HG02763 (cell line): ENCODE data around the gene BRINP1.

Experiments
- ATAC-seq: cut with Tn5 transposase; IDR thresholded peaks from one replicate; pipeline ENCODE4 v1.9.1; 2021; ENCODE audit warnings: mild to moderate bottlenecking, moderate library complexity; ENCODE audit not compliant: unreplicated experiment

Gene BRINP1

GRCh38 chr9:119282476-119283077 lies 86.7 kb downstream of the BRINP1 start:
- no peak for ATAC-seq

DNA sequence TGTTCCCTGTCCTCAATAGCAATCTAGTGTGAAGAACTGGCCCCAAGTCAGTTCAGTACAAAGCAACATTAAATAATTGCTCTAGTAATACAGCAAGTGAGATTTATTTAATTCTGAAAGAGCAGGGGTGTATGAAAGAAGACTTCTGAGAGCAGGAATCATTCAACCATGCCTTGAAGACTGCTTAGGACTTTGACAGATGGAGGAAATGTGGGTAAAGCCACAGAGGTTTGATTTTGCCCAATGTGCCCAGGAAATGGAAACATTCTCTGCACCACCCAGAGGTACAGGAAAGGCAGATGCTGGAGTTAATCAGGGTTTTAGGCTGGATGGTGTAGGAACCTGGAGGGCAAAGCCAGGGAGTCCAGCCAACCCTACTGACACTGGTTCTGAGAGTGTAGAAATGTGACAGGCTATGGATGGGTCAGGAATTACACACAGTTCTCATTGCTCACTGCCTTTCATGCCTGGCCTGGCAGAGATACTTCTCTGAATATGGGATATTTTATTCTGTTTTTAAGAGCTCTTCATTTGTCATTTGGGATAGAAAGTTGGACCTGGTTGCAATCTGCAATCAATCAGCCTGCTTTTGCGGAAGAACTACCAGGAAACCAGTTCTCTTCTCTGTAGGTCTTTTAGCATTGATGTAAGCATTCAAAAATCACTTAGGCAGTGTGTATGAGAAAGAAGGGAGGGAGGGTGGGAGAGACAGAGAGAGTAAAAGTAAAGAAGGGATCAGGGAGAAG lies 88.3 kb downstream of the BRINP1 start:
- no peak for ATAC-seq

GRCh38 chr9:119278171-119278570 lies 91.1 kb downstream of the BRINP1 start:
- ATAC-seq = no peak

DNA sequence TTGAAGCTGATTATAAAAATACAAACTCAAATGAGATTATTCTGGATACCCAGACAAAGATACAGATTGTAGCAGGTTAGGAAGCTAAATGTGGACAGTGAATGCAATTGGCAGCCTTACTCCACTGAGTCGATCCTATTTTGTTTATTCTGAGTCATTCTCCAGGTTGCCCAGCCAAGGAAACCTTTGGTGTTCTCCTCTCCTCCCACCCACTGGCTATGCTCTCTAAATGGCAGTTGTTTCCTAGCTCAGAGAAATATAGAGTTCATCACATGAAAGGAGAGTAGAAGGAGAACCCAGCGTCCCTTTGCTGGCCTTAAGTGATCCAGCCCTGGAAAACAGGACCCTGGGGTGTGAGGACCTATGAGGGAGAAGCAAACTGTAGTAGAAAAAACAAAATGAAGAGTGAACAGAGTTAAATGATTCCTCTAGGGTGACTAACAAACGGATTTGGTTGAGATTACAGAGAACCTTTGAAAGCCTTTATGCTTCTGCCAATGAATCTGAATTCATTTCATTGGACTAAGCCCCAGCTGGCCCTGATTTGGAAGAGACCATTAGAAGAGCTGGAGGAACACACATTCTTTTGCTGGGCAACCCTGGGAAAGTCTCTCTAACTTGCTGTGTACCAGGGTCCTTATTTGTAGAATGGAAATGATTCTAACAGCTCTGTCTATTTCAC lies 95.1 kb downstream of the BRINP1 start:
- ATAC-seq = no peak

- no peak for ATAC-seq
These were observed 95.8 kb downstream of the BRINP1 start for GRCh38 chr9:119273325-119273904.

DNA sequence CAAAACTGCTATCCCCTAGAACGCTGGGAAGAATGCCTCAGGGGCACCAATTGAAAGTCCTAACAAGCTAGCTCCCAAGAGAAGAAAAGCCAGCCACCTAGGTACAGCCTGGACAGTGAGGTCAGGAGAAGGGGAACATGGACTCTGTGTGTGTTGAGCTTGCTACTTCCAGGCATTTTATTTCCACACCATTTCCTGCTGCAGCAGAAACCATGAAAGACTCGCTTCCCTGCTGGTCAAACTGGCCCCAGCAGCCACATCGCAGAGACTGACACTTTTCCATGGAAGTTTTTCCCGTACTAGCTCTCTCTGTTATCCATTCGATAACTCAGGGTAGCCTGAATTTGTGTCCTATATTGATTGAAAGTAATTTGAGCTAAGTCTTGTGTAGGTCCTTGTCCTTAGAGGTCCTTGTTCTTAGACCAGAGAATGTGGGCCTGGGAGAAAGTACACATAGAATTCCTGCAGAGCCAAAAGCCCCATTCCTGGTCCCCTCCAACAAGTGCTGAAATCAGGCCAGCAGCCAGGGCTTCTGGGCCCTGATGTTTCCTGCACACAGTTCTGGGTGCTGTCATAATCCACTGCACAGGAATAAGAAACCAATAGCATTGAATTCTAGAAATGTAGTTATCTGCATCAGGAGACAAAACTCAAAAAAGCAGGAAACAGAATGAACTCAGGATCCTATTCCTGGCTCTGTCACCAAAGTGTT lies 96.6 kb downstream of the BRINP1 start:
- ATAC-seq = no peak

DNA sequence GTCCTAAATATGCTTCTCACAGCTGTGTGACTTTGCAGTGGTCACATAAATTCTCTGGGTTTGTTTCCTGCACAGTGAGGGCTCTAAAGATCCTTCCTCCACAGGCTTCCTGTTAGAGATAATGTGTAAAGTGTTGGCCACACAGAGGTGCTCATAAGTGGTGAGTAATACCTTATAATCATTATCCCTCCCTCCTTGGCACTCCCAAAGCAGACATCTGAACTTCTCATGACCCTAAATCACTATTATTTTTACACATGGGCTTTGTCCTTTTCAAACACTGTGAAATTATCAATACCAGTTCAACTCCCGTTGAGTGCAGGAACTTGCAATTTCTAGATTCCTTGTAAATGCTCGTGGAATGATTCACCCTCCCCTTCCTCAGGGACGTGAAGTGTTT lies 100.2 kb downstream of the BRINP1 start:
- no peak for ATAC-seq

GRCh38 chr9:119264165-119264564 lies 105.1 kb downstream of the BRINP1 start:
- ATAC-seq = no peak

GRCh38 chr9:119257592-119257991 lies 111.6 kb downstream of the BRINP1 start:
- ATAC-seq = no peak

DNA sequence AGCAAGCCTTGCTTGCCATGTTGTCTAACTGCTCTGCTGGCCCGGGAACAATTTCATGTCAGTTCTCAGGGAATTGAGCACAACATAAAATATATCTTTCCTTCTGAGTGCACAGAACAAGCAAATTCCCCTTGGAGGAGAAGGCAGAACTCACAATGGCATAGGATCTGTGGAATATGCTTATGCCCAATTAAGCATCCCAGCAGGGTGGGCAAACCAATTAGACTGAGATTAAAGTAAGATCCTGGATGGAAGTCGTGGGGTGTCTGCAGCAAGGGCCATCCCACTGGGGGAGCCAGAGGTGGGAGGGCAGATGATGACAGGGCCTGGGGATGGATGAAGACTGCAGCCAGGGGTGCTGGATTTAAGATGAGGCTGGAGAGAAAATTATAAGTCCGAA lies 114.1 kb downstream of the BRINP1 start:
- no peak for ATAC-seq

GRCh38 chr9:119252671-119253299 lies 116.5 kb downstream of the BRINP1 start:
- no peak for ATAC-seq

- ATAC-seq = no peak
These were observed 117.3 kb downstream of the BRINP1 start for GRCh38 chr9:119251936-119252335.

DNA sequence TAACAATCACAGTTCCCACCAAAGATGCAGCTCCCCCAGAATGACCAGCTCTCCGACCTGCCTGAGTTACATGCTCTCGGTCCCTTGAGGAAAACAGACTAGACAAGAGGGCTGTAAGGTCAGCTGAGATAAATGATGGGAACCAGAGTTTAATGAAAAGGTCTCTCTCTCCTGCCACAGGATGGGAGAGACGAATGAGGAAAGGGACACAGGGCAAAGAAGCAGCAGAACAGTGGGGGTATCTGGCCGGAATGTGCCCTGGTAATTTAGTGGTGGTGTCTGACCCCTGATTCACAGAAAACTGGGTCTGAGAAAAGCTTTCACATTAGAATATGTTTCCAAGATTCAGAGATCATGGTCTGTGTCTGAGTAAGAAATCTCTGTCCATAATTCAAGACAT lies 118.5 kb downstream of the BRINP1 start:
- no peak for ATAC-seq

DNA sequence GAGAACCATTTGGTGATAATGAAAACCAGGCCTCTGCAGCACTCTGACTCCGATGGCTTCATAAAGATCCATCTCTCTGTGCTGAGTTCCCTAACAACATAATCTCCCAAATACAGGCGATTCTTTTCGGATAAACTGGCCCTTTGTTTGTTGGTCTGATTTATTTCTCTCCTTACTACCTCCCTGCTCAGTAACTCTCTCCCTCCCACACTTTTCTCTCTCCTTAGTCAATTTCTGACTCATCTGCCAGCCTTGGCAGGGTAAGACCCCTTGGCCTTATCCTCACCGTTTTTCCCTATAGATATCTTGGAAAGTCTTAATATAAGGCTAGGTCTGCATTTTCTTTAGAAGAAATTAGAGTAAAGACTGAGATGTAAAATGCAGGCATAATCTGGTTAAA lies 128.7 kb downstream of the BRINP1 start:
- ATAC-seq = no peak

DNA sequence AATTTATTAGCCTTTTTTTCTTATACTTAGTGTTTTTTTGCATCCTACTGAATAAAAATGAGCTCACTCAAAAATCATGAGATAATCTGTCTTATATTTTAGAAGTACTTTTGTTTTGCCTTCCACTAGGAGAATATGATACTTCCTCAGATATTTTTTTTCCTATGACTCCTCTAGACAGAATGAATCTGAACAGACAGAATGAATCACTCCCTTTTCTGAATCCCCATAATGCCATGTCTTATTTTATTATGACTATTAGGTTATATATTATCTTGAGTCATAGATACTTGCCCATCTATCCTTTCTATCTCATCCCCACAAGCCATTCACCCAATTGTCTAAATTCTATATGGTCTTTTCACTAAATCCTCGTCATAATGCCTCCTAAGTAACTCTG lies 134.6 kb downstream of the BRINP1 start:
- no peak for ATAC-seq

DNA sequence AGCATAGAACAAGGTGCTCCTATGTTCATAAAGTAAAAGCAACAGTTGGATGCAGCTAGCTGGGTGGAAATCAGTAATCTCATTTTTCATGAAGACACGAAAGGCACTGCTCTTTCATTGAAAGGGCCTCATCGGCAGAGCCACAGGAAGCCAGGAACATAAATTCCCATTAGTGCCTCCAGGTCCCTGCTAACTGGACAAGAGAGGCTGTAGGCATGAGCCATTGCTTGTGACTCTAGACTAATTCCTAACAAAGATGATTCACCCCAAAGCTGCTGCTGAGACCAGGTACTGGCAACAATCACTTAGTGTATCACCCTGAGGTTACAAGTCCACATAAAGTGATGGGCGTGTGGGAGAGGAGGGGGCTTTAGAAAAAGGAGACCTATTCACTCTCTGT lies 141.8 kb downstream of the BRINP1 start:
- no peak for ATAC-seq

DNA sequence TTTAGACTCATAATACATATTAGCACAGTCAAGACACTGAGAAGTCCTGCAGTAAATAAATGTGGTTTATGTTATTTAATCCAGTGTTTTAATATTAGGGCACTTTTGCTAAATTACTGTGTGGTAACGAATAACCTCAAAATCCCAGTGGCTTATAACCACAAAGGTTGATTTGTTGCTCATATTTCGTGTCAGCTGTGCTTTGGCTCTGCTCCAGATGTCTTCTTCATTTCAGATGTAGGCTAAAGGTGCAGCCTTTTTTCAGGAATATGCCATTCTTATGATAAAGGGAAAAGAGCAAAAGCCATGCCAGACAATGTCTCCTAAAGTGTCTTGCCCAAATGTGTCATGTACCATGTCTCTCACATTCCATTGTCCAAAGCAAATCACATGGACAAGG lies 144.8 kb downstream of the BRINP1 start:
- ATAC-seq = no peak

DNA sequence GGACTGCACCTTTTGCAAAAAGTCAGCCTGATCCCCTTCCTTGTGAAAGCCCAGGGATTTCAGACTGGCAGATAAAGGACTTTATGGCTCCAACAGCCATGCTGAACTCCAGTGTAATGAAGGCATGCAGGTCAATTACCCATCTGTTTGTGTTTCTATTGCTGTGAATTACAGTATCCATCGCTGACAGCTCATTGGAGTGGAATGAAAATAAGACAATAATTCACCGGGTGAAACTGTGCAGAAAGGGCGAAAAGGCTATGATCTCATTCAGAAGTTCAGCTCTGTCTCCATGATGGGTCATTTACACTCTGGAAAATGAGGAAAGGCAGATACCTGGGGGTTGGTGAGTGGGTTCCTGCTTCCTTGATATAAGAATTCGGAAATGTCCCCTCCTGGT lies 148.0 kb downstream of the BRINP1 start:
- ATAC-seq = no peak

GRCh38 chr9:119218293-119218692 lies 150.9 kb downstream of the BRINP1 start:
- no peak for ATAC-seq

GRCh38 chr9:119216651-119217331 lies 152.4 kb downstream of the BRINP1 start:
- no peak for ATAC-seq
